GM18526 (cell line): ENCODE data around the gene CCDC152.

Source experiments
- POLR2A ChIP-seq: IDR thresholded peaks from 3 replicates; pipeline ENCODE4 v1.6.1; 2011; ENCODE audit not compliant: insufficient read length; ENCODE audit errors: extremely low read depth

CCDC152 gene

GRCh38 chr5:42756606-42757601, at the start of gene CCDC152:
CCDC152 (plus strand) TSS chr5:42756818; CDS start chr5:42759122, 2,304 bp downstream.
- TF ChIP-seq POLR2A, result no peak

GRCh38 chr5:42715785-42716184, 40.8 kb upstream of the CCDC152 start:
- no peak for TF ChIP-seq POLR2A

- TF ChIP-seq POLR2A, result no peak
These were observed 38.0 kb upstream of the CCDC152 start for GRCh38 chr5:42718591-42718990.

- no peak for TF ChIP-seq POLR2A
These were observed 37.6 kb upstream of the CCDC152 start for GRCh38 chr5:42719034-42719433.

- TF ChIP-seq POLR2A, result no peak
These were observed 36.4 kb upstream of the CCDC152 start for GRCh38 chr5:42720251-42720650.

- no peak for TF ChIP-seq POLR2A
These were observed 35.1 kb upstream of the CCDC152 start for GRCh38 chr5:42721484-42721883.

GRCh38 chr5:42740920-42741319, 15.7 kb upstream of the CCDC152 start:
- no peak for TF ChIP-seq POLR2A

GRCh38 chr5:42745426-42745825, 11.2 kb upstream of the CCDC152 start:
- TF ChIP-seq POLR2A, result no peak

- no peak for TF ChIP-seq POLR2A
These were observed 10.8 kb upstream of the CCDC152 start for GRCh38 chr5:42745856-42746255.

- TF ChIP-seq POLR2A, result no peak
These were observed 7.6 kb upstream of the CCDC152 start for GRCh38 chr5:42749020-42749419.

GRCh38 chr5:42750507-42750906, 6.1 kb upstream of the CCDC152 start:
- TF ChIP-seq POLR2A, result no peak

GRCh38 chr5:42751044-42751443, 5.6 kb upstream of the CCDC152 start:
- TF ChIP-seq POLR2A, result no peak

- TF ChIP-seq POLR2A, result no peak
These were observed 3.5 kb upstream of the CCDC152 start for GRCh38 chr5:42753099-42753498.

GRCh38 chr5:42759456-42759855, 2.8 kb downstream of the CCDC152 start:
- no peak for TF ChIP-seq POLR2A

GRCh38 chr5:42760426-42760825, 3.8 kb downstream of the CCDC152 start:
- TF ChIP-seq POLR2A, result no peak

GRCh38 chr5:42761791-42762190, 5.2 kb downstream of the CCDC152 start:
- no peak for TF ChIP-seq POLR2A
